IPS-18a (cell line): ENCODE data around the gene WDR45B.

Source experiments
- H3K27ac ChIP-seq: one replicate; pipeline ENCODE4 v1.5.1; 2013; ENCODE audit warnings: low read length
- H3K27me3 ChIP-seq: one replicate; pipeline ENCODE4 v1.6.1; 2013; ENCODE audit warnings: mild to moderate bottlenecking, low read length; ENCODE audit not compliant: control insufficient read depth, insufficient read depth
- H3K36me3 ChIP-seq: one replicate; pipeline ENCODE4 v1.6.1; 2013; ENCODE audit warnings: low read depth, low read length; ENCODE audit not compliant: control insufficient read depth
- H3K4me1 ChIP-seq: one replicate; pipeline ENCODE4 v1.6.1; 2013; ENCODE audit warnings: low read depth, low read length; ENCODE audit not compliant: control insufficient read depth
- H3K4me3 ChIP-seq: one replicate; pipeline ENCODE4 v1.5.1; 2013; ENCODE audit warnings: low read length
- H3K9ac ChIP-seq: one replicate; pipeline ENCODE4 v1.6.1; 2013; ENCODE audit warnings: mild to moderate bottlenecking, low read length, moderate library complexity
- H3K9me3 ChIP-seq: one replicate; pipeline ENCODE4 v1.6.1; 2013; ENCODE audit warnings: low read depth, low read length; ENCODE audit not compliant: control insufficient read depth

The WDR45B gene

GRCh38 chr17:82674656-82675475 is 26.6 kb upstream of the WDR45B start:
- Histone ChIP-seq H3K4me1 (no peaks in the 10 kb centered on the region), H3K27ac (no peak overlapping the region)

GRCh38 chr17:82670661-82671450 is 22.6 kb upstream of the WDR45B start:
- no peak overlapping the region for H3K4me3 ChIP-seq
- H3K9ac ChIP-seq: no peak overlapping the region
- no peaks in the 10 kb centered on the region for H3K9me3 ChIP-seq
- no peak overlapping the region for H3K27ac ChIP-seq
- H3K27me3 ChIP-seq: no peaks in the 10 kb centered on the region
- no peaks in the 10 kb centered on the region for H3K4me1 ChIP-seq
- no peaks in the 10 kb centered on the region for H3K36me3 ChIP-seq

More at GRCh38 chr17:82674656-82675475, 26.6 kb upstream of the WDR45B start:
- Histone ChIP-seq H3K9me3 (no peaks in the 10 kb centered on the region), H3K9ac (no peak overlapping the region), H3K27me3 (no peaks in the 10 kb centered on the region), H3K36me3 (no peaks in the 10 kb centered on the region), H3K4me3 (no peak overlapping the region)

GRCh38 chr17:82668631-82669099 is 20.4 kb upstream of the WDR45B start:
- Histone ChIP-seq H3K27me3 (no peaks in the 10 kb centered on the region), H3K9me3 (no peaks in the 10 kb centered on the region), H3K36me3 (no peaks in the 10 kb centered on the region), H3K4me1 (no peaks in the 10 kb centered on the region), H3K27ac (no peak overlapping the region), H3K4me3 (no peak overlapping the region), H3K9ac (no peak overlapping the region)

- no peaks in the 10 kb centered on the region for H3K9me3 ChIP-seq
- H3K9ac ChIP-seq: no peak overlapping the region
- no peaks in the 10 kb centered on the region for H3K36me3 ChIP-seq
- no peak overlapping the region for H3K27ac ChIP-seq
- no peaks in the 10 kb centered on the region for H3K27me3 ChIP-seq
- H3K4me1 ChIP-seq: no peaks in the 10 kb centered on the region
- no peak overlapping the region for H3K4me3 ChIP-seq
Measured at GRCh38 chr17:82668024-82668630, 19.9 kb upstream of the WDR45B start.

GRCh38 chr17:82667668-82668000 is 19.4 kb upstream of the WDR45B start:
- Histone ChIP-seq H3K9ac (no peak overlapping the region), H3K4me1 (no peaks in the 10 kb centered on the region), H3K27me3 (no peaks in the 10 kb centered on the region), H3K9me3 (no peaks in the 10 kb centered on the region), H3K27ac (no peak overlapping the region), H3K36me3 (no peaks in the 10 kb centered on the region), H3K4me3 (no peak overlapping the region)

GRCh38 chr17:82666931-82667667 is 18.9 kb upstream of the WDR45B start:
- H3K4me3 ChIP-seq: no peak overlapping the region
- H3K9ac ChIP-seq: no peak overlapping the region
- no peaks in the 10 kb centered on the region for H3K4me1 ChIP-seq
- H3K36me3 ChIP-seq: no peaks in the 10 kb centered on the region
- H3K9me3 ChIP-seq: no peaks in the 10 kb centered on the region
- H3K27ac ChIP-seq: no peak overlapping the region
- no peaks in the 10 kb centered on the region for H3K27me3 ChIP-seq

GRCh38 chr17:82665891-82666290 is 17.6 kb upstream of the WDR45B start:
- Histone ChIP-seq H3K4me1 (no peaks in the 10 kb centered on the region), H3K27ac (no peak overlapping the region), H3K9me3 (no peaks in the 10 kb centered on the region)

GRCh38 chr17:82665217-82665616 is 17.0 kb upstream of the WDR45B start:
- H3K36me3 ChIP-seq: no peaks in the 10 kb centered on the region
- H3K27me3 ChIP-seq: no peaks in the 10 kb centered on the region
- no peak overlapping the region for H3K27ac ChIP-seq
- H3K4me1 ChIP-seq: no peaks in the 10 kb centered on the region
- H3K9me3 ChIP-seq: no peaks in the 10 kb centered on the region
- no peak overlapping the region for H3K4me3 ChIP-seq
- H3K9ac ChIP-seq: no peak overlapping the region

More at GRCh38 chr17:82665891-82666290, 17.6 kb upstream of the WDR45B start:
- no peak overlapping the region for H3K4me3 ChIP-seq
- H3K9ac ChIP-seq: no peak overlapping the region
- no peaks in the 10 kb centered on the region for H3K27me3 ChIP-seq
- no peaks in the 10 kb centered on the region for H3K36me3 ChIP-seq

- Histone ChIP-seq H3K4me1 (no peaks in the 10 kb centered on the region), H3K9ac (no peak overlapping the region), H3K36me3 (no peaks in the 10 kb centered on the region), H3K27ac (no peak overlapping the region), H3K4me3 (no peak overlapping the region), H3K27me3 (no peaks in the 10 kb centered on the region), H3K9me3 (no peaks in the 10 kb centered on the region)
Measured at GRCh38 chr17:82664701-82665182, 16.5 kb upstream of the WDR45B start.

- Histone ChIP-seq H3K27me3 (no peaks in the 10 kb centered on the region), H3K9ac (no peak overlapping the region), H3K27ac (no peak overlapping the region), H3K36me3 (no peaks in the 10 kb centered on the region), H3K4me3 (no peak overlapping the region), H3K9me3 (no peaks in the 10 kb centered on the region), H3K4me1 (no peaks in the 10 kb centered on the region)
Measured at GRCh38 chr17:82664276-82664575, 16.0 kb upstream of the WDR45B start.
